ENCODE results near the gene UBL3. TPM values are rescaled to one million over a fixed set of nuclear protein-coding genes. Genes with fewer than 3 reads are reported as not detected.

UBL3 gene
- polyA plus RNA-seq, 1 donor (not counting 4 experiments of a cell fraction or from before 2014, with no cell fraction given): 10.5 TPM

DNA sequence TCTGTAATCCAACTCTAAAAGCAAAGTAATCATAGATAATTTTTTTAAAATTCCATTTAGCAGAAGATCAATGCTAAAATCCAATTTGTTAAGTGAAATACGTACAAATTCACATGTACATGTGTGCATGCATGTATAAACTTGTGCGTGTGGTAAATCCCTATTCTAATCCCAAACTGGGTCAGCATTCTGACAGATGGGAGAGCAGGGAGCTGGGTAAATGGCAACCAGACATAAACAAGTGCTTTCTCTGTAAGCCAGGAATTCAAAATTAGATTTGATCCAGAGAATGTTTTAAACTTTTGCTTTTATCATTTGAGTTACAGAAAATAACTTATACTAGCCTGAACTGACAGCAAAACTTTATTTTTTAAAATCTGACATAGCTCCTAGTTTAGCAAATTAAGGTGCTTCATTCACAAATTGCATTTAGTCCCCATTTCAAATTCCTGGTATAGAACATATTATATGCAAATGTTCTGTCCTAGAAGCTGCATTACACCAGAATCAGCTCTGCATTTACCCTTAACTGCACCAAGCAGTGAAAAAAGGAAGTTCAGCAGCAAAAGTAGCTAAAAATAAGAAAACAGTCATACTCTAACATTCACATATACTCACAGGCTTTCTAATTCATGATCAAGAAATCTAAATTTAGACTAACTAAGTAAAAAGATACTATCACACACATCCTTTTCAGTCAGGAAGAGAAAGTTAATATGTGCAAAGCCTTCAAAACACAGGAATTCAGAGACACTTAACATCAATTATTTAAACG lies 32.6 kb downstream of the UBL3 start:
- H3K9me1 ChIP-seq (ENCODE audit: control insufficient read depth, extremely low read depth, insufficient read depth, low read length): no peaks in the 10 kb centered on the region
- dilution Hi-C loops (cut with MboI; ENCODE audit: extremely low pct_ligation_motif_present, low sequenced_read_pairs): no loop called here
- DNase-seq (ENCODE audit: low read depth, low spot score): no peak
- H3K27me3 ChIP-seq (ENCODE audit: control insufficient read depth, extremely low read depth, insufficient read depth, low read length): no peaks in the 10 kb centered on the region
- FAIRE-seq: peak; percentile 17
- no peaks in the 10 kb centered on the region for H3K9me3 ChIP-seq (ENCODE audit: control insufficient read depth, low read depth, low read length)
- TF ChIP-seq, protein P1, sequence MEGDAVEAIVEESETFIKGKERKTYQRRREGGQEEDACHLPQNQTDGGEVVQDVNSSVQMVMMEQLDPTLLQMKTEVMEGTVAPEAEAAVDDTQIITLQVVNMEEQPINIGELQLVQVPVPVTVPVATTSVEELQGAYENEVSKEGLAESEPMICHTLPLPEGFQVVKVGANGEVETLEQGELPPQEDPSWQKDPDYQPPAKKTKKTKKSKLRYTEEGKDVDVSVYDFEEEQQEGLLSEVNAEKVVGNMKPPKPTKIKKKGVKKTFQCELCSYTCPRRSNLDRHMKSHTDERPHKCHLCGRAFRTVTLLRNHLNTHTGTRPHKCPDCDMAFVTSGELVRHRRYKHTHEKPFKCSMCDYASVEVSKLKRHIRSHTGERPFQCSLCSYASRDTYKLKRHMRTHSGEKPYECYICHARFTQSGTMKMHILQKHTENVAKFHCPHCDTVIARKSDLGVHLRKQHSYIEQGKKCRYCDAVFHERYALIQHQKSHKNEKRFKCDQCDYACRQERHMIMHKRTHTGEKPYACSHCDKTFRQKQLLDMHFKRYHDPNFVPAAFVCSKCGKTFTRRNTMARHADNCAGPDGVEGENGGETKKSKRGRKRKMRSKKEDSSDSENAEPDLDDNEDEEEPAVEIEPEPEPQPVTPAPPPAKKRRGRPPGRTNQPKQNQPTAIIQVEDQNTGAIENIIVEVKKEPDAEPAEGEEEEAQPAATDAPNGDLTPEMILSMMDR (optimal IDR thresholded peaks at IDR 0.05 in 1 of 3, IDR thresholded peaks at IDR 0.05 in 1 of 3, conservative IDR thresholded peaks at IDR 0.05 in 1 of 3; ENCODE audit: extremely low read depth in 1 of 3, insufficient read depth in 2 of 3, low read length in 3 of 3): no peak
- no peak for TF ChIP-seq EZH2 (IDR thresholded peaks at IDR 0.05; ENCODE audit: low read length)
- no peak overlapping the region for H2AFZ ChIP-seq (ENCODE audit: control insufficient read depth, low read length)
- no peaks in the 10 kb centered on the region for H3K36me3 ChIP-seq (ENCODE audit: control insufficient read depth in 2 of 2, extremely low read depth in 1 of 2, insufficient read depth in 2 of 2, low read length in 2 of 2)
- H3K27ac ChIP-seq (ENCODE audit: control insufficient read depth, insufficient read depth, low read length): no peak overlapping the region
- no peak overlapping the region for H3K4me3 ChIP-seq (ENCODE audit: control insufficient read depth in 2 of 3, extremely low read depth in 1 of 3, insufficient read depth in 2 of 3, low read depth in 1 of 3, low read length in 3 of 3)
- no peak overlapping the region for H3K9ac ChIP-seq (ENCODE audit: control insufficient read depth, extremely low read depth, insufficient read depth, low read length)
- no peaks in the 10 kb centered on the region for H4K20me1 ChIP-seq (ENCODE audit: control insufficient read depth, extremely low read depth, insufficient read depth, low read length)
- H3K4me2 ChIP-seq (ENCODE audit: control insufficient read depth, extremely low read depth, insufficient read depth, low read depth, low read length): no peak overlapping the region
- peaks cover 16% of the 10 kb centered on the region for H3K79me2 ChIP-seq (ENCODE audit: control insufficient read depth, insufficient read depth, low read length)
- peaks cover 7% of the 10 kb centered on the region for H3K4me1 ChIP-seq (ENCODE audit: control insufficient read depth, extremely low read depth, insufficient read depth, low read length)

DNA sequence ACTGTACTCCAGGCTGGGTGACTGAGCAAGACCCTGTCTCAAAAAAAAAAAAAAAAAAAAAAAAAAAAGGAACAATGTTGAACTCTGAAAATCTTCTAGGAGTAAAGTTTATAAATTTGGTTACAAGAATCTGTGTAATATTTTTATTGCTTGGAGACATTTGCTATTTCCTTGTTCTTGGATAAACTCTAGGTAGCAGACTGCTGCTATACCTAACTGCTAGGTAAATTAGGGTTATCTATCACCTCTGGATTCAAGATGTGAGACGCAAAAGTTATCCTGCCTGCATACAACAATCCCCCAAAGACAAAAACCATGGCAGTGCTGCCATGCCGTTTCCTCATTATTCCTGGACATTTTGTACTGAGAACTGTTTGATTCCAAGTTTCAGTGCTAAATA lies 33.7 kb downstream of the UBL3 start:
- peaks cover 16% of the 10 kb centered on the region for H3K79me2 ChIP-seq (ENCODE audit: control insufficient read depth, insufficient read depth, low read length)
- FAIRE-seq (peak; percentile 13), DNase-seq (ENCODE audit: low read depth, low spot score) (no peak)
- no peak for TF ChIP-seq EZH2 (IDR thresholded peaks at IDR 0.05; ENCODE audit: low read length)
- TF ChIP-seq, protein P1 (optimal IDR thresholded peaks at IDR 0.05 in 1 of 3, IDR thresholded peaks at IDR 0.05 in 1 of 3, conservative IDR thresholded peaks at IDR 0.05 in 1 of 3; ENCODE audit: extremely low read depth in 1 of 3, insufficient read depth in 2 of 3, low read length in 3 of 3): no peak
- peaks cover 7% of the 10 kb centered on the region for H3K4me1 ChIP-seq (ENCODE audit: control insufficient read depth, extremely low read depth, insufficient read depth, low read length)
- H3K4me2 ChIP-seq (ENCODE audit: control insufficient read depth, extremely low read depth, insufficient read depth, low read depth, low read length): no peak overlapping the region
- H3K27me3 ChIP-seq (ENCODE audit: control insufficient read depth, extremely low read depth, insufficient read depth, low read length): no peaks in the 10 kb centered on the region
- no peaks in the 10 kb centered on the region for H3K36me3 ChIP-seq (ENCODE audit: control insufficient read depth in 2 of 2, extremely low read depth in 1 of 2, insufficient read depth in 2 of 2, low read length in 2 of 2)
- H3K9ac ChIP-seq (ENCODE audit: control insufficient read depth, extremely low read depth, insufficient read depth, low read length): no peak overlapping the region
- no peaks in the 10 kb centered on the region for H3K9me3 ChIP-seq (ENCODE audit: control insufficient read depth, low read depth, low read length)
- no peak overlapping the region for H2AFZ ChIP-seq (ENCODE audit: control insufficient read depth, low read length)
- dilution Hi-C loops (cut with MboI; ENCODE audit: extremely low pct_ligation_motif_present, low sequenced_read_pairs): no loop called here
- no peaks in the 10 kb centered on the region for H4K20me1 ChIP-seq (ENCODE audit: control insufficient read depth, extremely low read depth, insufficient read depth, low read length)
- H3K9me1 ChIP-seq (ENCODE audit: control insufficient read depth, extremely low read depth, insufficient read depth, low read length): no peaks in the 10 kb centered on the region
- H3K27ac ChIP-seq (ENCODE audit: control insufficient read depth, insufficient read depth, low read length): no peak overlapping the region
- H3K4me3 ChIP-seq (ENCODE audit: control insufficient read depth in 2 of 3, extremely low read depth in 1 of 3, insufficient read depth in 2 of 3, low read depth in 1 of 3, low read length in 3 of 3): no peak overlapping the region
